B cell (primary cell): ENCODE measurements around the gene PRCC. TPM values are rescaled to one million over a fixed set of nuclear protein-coding genes. Genes with fewer than 3 reads are reported as not detected.

Experiments used
- ATAC-seq: fragments of 200-7000 bp; cut with Tn5 transposase; one replicate; pipeline ENCODE4 v1.10.0; 2021; ENCODE audit warnings: low read depth, mild to moderate bottlenecking, moderate number of reproducible peaks, moderate library complexity
- CTCF ChIA-PET: fragments of 350-600 bp; sonication (Branson Sonifier 250); formaldehyde crosslinking; loops from one replicate; lab custom pipeline; 2021; ENCODE audit warnings: antibody characterized with exemption, inconsistent platforms; lab: Charles Lee
- POLR2A ChIA-PET: fragments of 350-600 bp; sonication (Branson Sonifier 250); formaldehyde crosslinking; loops from one replicate; lab custom pipeline; 2021; ENCODE audit warnings: antibody characterized with exemption; lab: Charles Lee
- DNase-seq: peaks from one replicate; pipeline ENCODE4 v3.0.0; 2013
- H2AFZ ChIP-seq: 2 replicates; pipeline ENCODE4 v1.6.1; 2012; ENCODE audit warnings: mild to moderate bottlenecking, low read depth, low read length; ENCODE audit not compliant: insufficient read depth, poor library complexity, severe bottlenecking
- H3K27ac ChIP-seq, 2 donors: 1 replicate in 1 of 2; 2 replicates in 1 of 2; pipeline ENCODE4 v1.5.1; 2012 to 2013; ENCODE audit warnings: low read length in 2 of 2, mild to moderate bottlenecking in 2 of 2, moderate library complexity in 1 of 2
- H3K27me3 ChIP-seq, 4 experiments: fragments of 200-600 bp in 1 of 4; sonication (generic) in 1 of 4; replicated peaks in 1 of 4; 1 replicate in 2 of 4; 2 replicates in 2 of 4; pipeline versions ENCODE4 v1.6.1 to v1.7.0; 2013 to 2016; ENCODE audit warnings: low read length in 3 of 4, mild to moderate bottlenecking in 2 of 4, mixed read lengths in 1 of 4, moderate library complexity in 1 of 4; ENCODE audit not compliant: insufficient read depth in 4 of 4, control insufficient read depth in 3 of 4; ENCODE audit errors: control extremely low read depth in 1 of 4
- H3K36me3 ChIP-seq, 2 experiments: replicated peaks in 1 of 2; 1 replicate in 1 of 2; 2 replicates in 1 of 2; pipeline versions ENCODE4 v1.6.1 to v1.7.1; 2013; ENCODE audit warnings: low read length in 1 of 2; ENCODE audit not compliant: insufficient read depth in 2 of 2, control insufficient read depth in 1 of 2; ENCODE audit errors: control extremely low read depth in 1 of 2, extremely low read depth in 1 of 2
- H3K4me1 ChIP-seq, 2 donors: fragments of 200-600 bp in 1 of 2; sonication (generic) in 1 of 2; 1 replicate in 1 of 2; 2 replicates in 1 of 2; pipeline versions ENCODE4 v1.5.1 to v1.6.1; 2013 to 2017; ENCODE audit warnings: low read length in 2 of 2; ENCODE audit not compliant: control insufficient read depth in 2 of 2, insufficient read depth in 2 of 2
- H3K4me2 ChIP-seq: replicated peaks from 2 replicates; pipeline ENCODE3; 2012; ENCODE audit warnings: mild to moderate bottlenecking, low read depth, low read length; ENCODE audit not compliant: poor library complexity, severe bottlenecking
- H3K4me3 ChIP-seq, 5 experiments: fragments of 200-600 bp in 1 of 5; sonication (generic) in 1 of 5; 1 replicate in 3 of 5; 2 replicates in 2 of 5; pipeline versions ENCODE4 v1.5.1 to v1.7.0; 2011 to 2016; ENCODE audit warnings: low read length in 4 of 5, mild to moderate bottlenecking in 4 of 5, low read depth in 2 of 5, control low read depth in 1 of 5, moderate library complexity in 1 of 5; ENCODE audit not compliant: insufficient read depth in 1 of 5; ENCODE audit errors: control extremely low read depth in 1 of 5, extremely low read depth in 1 of 5
- H3K79me2 ChIP-seq: fragments of 200-600 bp; sonication (generic); one replicate; pipeline ENCODE4 v1.6.0; 2016; ENCODE audit warnings: low read length; ENCODE audit not compliant: control insufficient read depth, insufficient read depth
- H3K9ac ChIP-seq: fragments of 200-600 bp; sonication (generic); 2 replicates; pipeline ENCODE4 v1.6.1; 2017; ENCODE audit warnings: mild to moderate bottlenecking, low read length, moderate library complexity
- H3K9me3 ChIP-seq, 3 donors: one replicate each; pipeline versions ENCODE4 v1.6.1 to v1.7.1; 2013; ENCODE audit warnings: low read length in 2 of 3; ENCODE audit not compliant: control insufficient read depth in 2 of 3, insufficient read depth in 1 of 3; ENCODE audit errors: control extremely low read depth in 1 of 3
- H4K20me1 ChIP-seq: 2 replicates; pipeline ENCODE4 v1.6.0; 2012; ENCODE audit warnings: mild to moderate bottlenecking, low read length; ENCODE audit not compliant: insufficient read depth, control insufficient read depth, poor library complexity, severe bottlenecking
- H3K27ac Mint-ChIP-seq: one replicate; pipeline ENCODE4 v1.8.0; 2021; ENCODE audit warnings: mixed read lengths
- H3K27me3 Mint-ChIP-seq: one replicate; pipeline ENCODE4 v1.8.0; 2021; ENCODE audit warnings: mixed read lengths
- H3K4me1 Mint-ChIP-seq: one replicate; pipeline ENCODE4 v1.8.0; 2021; ENCODE audit warnings: mixed read lengths
- H3K4me3 Mint-ChIP-seq: one replicate; pipeline ENCODE4 v1.8.0; 2021; ENCODE audit warnings: mixed read lengths
- H3K9me3 Mint-ChIP-seq: one replicate; pipeline ENCODE4 v1.8.0; 2022; ENCODE audit warnings: mixed read lengths; ENCODE audit not compliant: insufficient read depth
- EZH2 ChIP-seq: IDR thresholded peaks from 2 replicates; pipeline ENCODE4 v1.6.1; 2012; ENCODE audit warnings: borderline replicate concordance, low read depth, mild to moderate bottlenecking, moderate library complexity, low read length; ENCODE audit not compliant: insufficient read depth, poor library complexity, severe bottlenecking
- WGBS: methylation state at CpG from one replicate; pipeline ENCODE4 v1.1.5; 2013; ENCODE audit warnings: missing lambda C conversion rate; ENCODE audit not compliant: insufficient coverage; 5-methylcytosine and 5-hydroxymethylcytosine counted together
- intact Hi-C: fragments of 100-400 bp; cut with micrococcal nuclease; formaldehyde crosslinking; loops from one replicate; pipeline ENCODE4 v1.10.0; 2022
- polyA plus RNA-seq: library from polyadenylated mRNA; depleted of rRNA; stranded (reverse); fragments of >200 nt; gene quantifications from 2 replicates; pipeline ENCODE4 v1.2.3, GENCODE V29; 2012
- total RNA-seq, 2 donors: library from RNA; stranded (reverse); fragments of 120-200 nt in 1 of 2; gene quantifications; 1 replicate in 1 of 2; 2 replicates in 1 of 2; pipeline versions ENCODE4 v1.2.3 to v1.2.4, GENCODE V29; 2013 to 2022
- TF ChIP-seq, protein P1 (sequence below): fragments of 200-600 bp; IDR thresholded peaks from one replicate; pipeline ENCODE4 v1.8.0; 2022; ENCODE audit warnings: antibody characterized with exemption, mild to moderate bottlenecking

PRCC gene
- total and polyA plus RNA-seq, 2 donors (not counting 1 experiment from before 2014, with no cell fraction given) = 55.7 to 83.4 TPM

DNA sequence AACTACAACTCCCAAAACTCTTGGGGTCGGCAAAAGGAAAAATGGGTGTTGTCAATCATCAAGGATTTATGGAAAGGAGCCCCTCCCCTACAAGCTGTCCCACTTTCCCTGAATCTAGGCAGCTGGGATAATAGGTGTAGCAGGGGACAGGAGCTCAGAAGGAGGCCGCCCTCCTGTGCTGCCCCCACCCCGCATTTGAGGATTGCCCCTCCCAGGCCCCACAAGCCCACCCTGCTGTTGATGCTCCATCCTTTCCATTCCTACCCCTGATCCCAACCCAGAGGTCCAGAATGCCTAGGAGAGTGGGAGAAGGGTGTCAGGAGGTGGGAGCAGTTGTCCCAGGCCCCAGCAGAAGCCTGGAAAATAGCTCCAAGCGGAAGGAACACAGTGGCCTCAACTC is 24.5 kb upstream of the PRCC start:
- ChIA-PET CTCF (interaction anchor here (5.1 kb wide), 1 partner anchor 17 kb away, joined by 43 read pairs; no protein-coding TSS in a partner anchor), POLR2A (interaction anchor here (0.6 to 2.8 kb wide), 3 partner anchors 9 to 345 kb away, joined by 3 to 39 read pairs (median 5); partner anchors contain the start of genes HDGF, ISG20L2 and METTL25B)
- DNase-seq = no peak
- Mint-ChIP-seq H3K9me3 (peaks cover 2% of the 10 kb centered on the region), H3K27me3 (no peaks in the 10 kb centered on the region), H3K27ac (no peak overlapping the region), H3K4me3 (no peak overlapping the region), H3K4me1 (peaks cover 51% of the 10 kb centered on the region)
- Histone ChIP-seq H3K79me2 (peaks cover 33% of the 10 kb centered on the region), H3K9ac (no peak overlapping the region), H2AFZ (no peak overlapping the region), H3K4me3 (no peak overlapping the region), H3K36me3 (peaks cover 0 to 30% of the 10 kb centered on the region in 2 experiments), H3K9me3 (no peaks in the 10 kb centered on the region), H4K20me1 (peaks cover 4% of the 10 kb centered on the region), H3K27me3 (no peaks in the 10 kb centered on the region), H3K4me1 (peaks cover 29 to 39% of the 10 kb centered on the region in 2 donors), H3K27ac (no peak overlapping the region), H3K4me2 (no peak overlapping the region)
- intact Hi-C loops = no loop called here
- TF ChIP-seq EZH2 = no peak
- TF ChIP-seq, protein P1, sequence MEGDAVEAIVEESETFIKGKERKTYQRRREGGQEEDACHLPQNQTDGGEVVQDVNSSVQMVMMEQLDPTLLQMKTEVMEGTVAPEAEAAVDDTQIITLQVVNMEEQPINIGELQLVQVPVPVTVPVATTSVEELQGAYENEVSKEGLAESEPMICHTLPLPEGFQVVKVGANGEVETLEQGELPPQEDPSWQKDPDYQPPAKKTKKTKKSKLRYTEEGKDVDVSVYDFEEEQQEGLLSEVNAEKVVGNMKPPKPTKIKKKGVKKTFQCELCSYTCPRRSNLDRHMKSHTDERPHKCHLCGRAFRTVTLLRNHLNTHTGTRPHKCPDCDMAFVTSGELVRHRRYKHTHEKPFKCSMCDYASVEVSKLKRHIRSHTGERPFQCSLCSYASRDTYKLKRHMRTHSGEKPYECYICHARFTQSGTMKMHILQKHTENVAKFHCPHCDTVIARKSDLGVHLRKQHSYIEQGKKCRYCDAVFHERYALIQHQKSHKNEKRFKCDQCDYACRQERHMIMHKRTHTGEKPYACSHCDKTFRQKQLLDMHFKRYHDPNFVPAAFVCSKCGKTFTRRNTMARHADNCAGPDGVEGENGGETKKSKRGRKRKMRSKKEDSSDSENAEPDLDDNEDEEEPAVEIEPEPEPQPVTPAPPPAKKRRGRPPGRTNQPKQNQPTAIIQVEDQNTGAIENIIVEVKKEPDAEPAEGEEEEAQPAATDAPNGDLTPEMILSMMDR = no peak
- ATAC-seq = no peak
- 89% methylated on average over 1 of the region's 4 CpGs for WGBS
